Activated T-cell treated with anti-CD3 and anti-CD28 coated beads, Interleukin-2, amount 50 U/mL, for 48 hours (primary cell): ENCODE data around the gene RARRES1.

Source experiments
- DNase-seq, 2 experiments: peaks; one replicate each; pipeline ENCODE4 v3.0.0-alpha.2; 2020

The RARRES1 gene

DNA sequence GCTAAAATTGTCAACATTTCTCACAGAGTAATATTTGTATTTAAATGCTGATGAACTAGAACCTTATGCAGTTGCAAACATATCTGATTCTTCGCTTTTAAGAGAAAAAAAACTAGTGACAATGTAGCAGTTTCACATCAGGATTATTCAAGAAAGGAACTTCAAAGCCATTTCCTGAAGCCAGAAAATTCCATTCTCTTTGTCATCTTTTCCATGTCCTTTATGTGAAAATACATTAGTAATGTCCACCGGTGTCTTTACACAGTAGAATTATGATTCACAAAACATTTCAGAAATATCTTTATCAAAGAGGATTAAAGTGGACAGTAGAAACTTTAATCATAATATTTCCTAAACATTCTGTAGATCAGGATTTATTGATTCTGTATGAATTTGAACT is 47.1 kb downstream of the RARRES1 start:
- DNase-seq, result no peak

DNA sequence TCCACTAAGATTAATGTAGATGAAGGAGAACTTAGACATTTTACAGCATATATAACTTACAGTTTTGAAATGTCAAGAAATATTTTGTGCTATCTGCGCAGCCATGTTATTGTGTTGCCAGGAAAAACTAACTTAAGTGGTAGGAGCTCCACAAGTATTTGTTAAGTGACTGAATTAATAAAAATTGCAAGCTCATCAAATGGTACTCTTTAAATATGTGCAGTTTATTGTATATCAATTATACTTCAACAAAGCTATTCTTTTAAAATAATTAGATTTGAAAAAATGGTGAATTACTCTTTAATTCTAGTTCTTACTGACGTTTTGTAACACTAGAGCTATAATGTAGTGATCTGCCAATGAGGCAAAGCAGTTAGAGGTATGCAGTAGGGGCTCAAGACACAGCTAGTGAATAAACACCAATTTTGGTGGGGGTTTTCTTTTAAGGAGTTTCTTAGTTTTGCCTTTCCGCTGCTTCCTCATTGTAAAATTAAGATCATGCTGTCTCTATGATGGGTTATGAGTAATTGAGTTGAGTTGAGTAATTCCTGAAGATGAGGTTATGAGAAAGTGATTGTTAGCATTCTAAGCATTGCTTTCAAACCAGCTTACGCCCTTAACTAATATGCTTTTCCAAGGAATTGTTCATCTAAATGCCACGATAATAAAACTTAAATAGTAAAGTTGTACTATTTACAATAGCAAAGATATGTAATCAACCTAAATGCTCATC is 48.9 kb downstream of the RARRES1 start:
- DNase-seq, result no peak

DNA sequence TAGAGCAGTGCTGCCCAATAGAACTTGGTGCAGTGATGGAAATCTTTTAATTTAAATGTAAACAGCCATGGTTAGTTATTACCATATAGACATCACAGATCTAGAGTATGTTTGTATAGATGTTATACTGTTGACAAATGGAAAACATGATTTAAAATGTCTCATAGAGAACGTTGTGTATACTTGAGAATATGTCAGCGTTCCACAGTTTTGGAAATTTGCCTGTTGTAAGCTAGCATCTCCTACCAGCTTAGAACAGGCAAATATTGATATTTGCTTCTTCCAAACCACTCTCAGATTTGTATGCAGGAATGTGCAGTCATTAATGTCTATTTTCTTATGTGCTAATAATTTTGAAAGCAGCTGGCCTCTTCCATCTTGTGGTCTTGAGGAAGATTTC is 51.4 kb downstream of the RARRES1 start:
- DNase-seq, result no peak

DNA sequence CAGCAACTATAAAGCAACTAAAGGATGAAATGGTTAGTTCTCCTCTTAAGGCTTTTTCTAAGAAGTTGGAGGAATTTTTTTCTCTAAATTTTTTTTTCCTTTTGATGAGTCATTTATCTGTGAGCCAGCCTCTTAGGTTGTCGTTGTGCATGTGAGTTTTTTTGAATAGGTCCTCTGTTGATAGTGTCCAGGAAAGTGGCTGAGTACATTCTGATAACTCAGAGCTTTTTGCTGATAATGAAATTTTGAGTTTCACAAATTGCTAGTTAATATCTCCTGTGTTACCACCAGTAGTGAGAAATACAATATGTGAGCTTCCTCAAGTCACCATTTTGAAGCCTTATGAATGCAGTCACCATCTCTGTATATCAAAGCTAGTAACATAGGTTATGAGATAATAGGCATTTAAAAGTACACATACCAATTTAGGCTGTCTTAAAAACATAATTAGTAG is 52.7 kb downstream of the RARRES1 start:
- no peak for DNase-seq

DNA sequence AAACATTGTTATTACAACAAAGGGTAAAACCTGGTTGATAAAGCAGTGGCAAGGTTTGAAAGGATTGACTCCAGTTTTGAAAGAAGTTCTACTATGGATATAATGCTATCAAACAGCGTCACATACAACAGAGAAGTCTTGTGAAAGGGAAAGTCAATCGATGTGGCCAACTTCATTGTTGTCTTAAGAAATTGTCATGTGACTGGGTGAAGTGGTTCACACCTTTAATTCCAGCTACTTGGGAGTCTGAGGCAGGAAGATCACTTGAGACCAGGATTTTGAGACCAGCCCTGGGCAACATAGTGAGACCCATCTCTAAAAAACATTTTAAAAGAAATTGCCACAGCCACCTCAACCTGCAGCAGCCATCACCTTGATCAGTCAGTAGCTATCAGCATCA is 53.6 kb downstream of the RARRES1 start:
- no peak for DNase-seq

DNA sequence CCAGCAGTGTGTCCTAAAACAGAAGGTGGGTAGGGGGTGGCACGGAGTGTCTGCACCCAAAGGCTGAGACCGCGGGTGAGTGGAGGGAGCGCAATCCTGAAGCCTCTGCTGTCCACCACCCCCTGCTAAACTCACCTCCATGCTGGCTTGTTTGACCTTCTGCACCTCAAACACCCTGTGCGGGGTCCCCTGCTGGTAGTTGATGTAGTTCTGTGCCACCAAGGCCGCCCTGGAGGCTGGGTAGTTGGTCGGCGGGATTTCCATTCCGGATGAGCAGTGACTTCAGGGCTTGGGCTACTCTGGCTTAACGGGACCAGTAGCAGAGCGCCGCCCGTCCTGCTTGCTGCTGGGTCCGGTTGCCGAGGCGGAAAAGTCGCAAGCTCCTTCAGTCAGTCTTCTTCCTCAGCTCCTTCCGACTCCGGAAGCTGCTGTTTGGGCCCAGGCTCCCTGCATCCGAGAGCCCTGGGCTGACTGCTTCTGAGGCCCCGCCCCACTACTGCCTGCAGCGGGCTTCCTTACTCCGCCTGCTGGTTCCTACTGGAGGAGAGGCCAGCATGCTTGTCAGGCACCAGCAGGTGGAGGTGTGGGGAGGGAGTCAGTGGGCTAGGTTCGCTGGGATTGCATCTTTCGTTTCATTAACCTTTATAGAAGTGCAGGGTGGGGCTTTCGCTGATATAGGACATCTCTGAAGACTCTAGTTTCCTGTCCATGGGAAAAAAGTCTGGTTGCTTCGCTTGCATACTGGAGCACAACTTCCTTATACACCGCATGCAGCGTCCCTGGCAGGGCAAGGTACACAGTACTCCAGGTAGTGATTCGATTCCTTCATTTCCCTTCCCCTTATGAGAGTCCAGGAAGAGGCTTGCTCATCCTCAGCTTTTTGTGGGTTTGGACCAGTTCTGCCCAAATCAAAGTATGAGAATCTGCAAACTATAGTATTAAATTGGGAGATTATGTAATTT is 59.8 kb downstream of the RARRES1 start, which contains the start of gene LXN:
LXN (minus strand) TSS at position 434 of the 962 bp plus-strand sequence; CDS start at position 264, 170 bp downstream.
- DNase-seq, result peak; percentile 82 to 86

DNA sequence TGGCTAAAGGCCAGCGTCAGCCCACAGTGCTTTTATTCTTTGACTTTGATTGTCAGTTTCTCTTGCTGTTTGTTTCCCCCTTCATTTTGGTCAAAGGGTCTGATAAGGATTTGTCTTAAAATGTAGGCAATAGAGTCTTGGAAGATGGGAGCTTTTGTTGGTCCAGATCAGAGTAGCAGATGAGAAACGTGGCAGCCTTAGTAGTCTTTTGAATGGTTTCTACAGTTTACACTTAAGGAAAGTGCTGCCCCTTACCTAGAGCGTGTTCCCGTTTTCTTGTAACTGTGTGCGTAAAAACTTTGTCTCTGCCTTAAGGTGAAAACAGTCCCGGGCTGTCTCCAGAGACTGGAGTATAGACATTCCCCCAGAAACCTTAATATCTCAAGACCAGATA is 60.4 kb downstream of the RARRES1 start:
- DNase-seq, result no peak

DNA sequence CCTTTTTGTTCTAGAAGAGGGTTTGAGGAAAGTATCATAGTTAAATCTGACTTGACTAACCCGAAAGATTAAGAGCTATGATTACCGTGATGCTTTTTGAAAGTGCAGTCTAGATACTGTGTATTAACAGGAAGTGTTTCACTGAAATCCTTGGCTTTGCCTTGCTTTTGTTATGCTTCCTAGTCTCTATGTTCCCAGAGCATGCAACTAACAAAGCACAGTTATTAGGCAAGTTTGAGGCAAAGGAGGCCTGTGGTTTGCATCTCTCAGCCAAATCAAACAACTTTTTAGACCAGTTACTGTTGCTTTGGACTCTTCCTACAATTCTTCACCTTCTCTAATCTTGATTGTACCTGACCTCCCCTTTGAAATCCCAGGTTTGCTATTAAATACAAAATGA is 63.8 kb downstream of the RARRES1 start:
- DNase-seq, result no peak

DNA sequence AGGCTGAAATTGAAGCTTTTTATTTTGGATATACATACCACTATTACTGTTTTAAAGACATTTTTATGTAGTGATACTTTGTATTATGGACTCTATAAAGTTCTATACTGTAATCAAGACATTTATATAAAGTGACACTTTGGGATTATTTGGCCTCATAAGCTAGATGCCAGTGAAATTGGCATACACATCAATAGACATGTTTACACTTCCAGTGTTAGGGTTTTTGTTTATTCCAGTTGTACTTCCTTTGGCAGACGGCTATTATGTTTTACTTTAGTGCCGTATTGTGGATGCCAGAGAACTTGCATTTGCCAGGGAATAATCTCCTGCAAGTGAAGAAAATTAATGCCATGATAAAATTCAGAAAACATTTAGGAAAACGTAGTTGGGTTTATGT is 65.8 kb downstream of the RARRES1 start:
- DNase-seq, result no peak

DNA sequence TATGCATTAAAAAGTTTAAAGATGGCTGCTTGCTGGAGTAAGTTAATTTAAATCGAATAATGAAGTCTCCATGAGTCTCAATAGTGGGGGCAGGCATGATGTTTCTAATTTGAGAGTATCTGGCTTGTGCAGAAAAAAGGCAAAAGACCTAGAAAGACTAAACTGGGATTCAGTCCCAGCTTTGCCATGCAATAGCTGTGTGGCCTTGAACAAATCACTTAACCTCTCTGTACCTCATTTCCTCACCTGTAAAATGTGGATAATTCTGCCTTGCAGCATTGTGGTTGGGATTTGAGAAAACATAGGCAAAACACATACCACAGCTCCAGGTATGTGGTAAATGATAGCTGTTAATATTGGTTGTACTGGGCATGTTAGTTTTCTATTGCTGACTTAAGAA is 68.4 kb downstream of the RARRES1 start:
- no peak for DNase-seq

DNA sequence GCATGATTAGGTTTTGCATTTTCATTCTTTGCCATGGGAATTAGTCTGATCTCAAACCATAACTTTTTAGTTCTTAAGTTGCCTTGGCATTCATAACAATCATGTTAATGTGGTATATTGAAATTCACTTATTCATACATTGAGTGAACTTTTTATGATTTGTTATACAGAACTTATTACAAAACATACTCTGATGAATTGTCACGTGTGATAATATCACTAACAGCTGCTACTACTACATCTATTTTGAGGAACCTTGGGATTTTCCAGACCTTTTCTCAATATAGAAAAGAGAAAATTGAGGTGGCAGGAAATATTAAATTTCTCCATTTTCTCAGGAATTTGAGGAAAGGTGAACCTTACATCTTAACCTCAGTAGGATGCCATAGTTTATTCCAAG is 69.0 kb downstream of the RARRES1 start:
- no peak for DNase-seq

DNA sequence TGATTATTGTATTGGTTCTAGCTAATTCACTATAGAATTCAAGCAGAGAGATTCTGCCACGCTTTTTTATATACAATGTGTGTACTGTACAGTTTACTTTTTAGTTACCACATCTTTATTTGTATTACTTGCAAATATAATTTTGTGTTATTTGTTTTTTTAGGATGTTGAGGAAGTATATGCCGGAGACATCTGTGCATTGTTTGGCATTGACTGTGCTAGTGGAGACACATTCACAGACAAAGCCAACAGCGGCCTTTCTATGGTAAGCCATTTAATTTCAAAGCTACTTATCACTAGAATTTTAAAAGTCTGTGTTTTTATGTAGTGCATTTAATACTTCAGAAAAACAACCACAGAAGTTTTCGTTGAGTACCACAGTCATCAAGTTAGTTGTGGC is 71.5 kb downstream of the RARRES1 start:
- DNase-seq, result no peak

DNA sequence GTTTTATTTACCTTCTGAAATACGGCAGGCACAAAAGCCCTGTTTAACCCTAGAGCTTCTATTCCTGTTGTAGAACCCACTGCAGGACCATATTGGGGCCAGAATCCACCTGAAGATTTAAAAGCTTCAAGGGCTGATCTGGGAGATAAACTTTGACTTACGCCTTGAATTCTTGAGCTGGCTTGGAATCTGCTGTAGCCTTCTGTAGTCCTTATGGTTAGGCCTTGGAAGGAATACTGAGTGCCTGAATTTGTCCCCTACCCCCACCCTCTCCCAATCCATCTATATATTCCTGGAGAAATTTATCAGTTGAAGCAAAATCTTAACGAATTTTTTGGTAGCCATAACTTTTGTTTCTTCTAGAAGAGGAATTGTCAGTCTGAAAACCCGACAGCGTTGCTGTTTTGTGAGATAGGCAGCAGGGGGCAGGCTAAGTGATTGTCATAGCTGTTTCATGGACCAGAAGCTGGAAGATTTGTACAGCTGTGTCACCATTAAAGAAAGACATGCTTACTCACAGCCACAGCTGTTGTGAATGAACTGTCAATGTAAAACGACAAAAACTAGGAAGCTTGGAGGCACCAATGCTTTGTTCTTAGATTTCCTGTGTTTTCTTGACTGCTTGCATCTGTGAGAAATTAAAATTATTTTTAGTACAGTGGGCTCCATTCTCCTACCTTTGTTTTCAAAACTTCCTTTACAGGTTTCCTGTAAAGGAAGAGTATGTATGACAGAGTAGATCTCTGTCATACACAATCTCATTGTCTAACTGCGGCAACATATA is 72.6 kb downstream of the RARRES1 start:
- DNase-seq, result peak; percentile 49 to 64

DNA sequence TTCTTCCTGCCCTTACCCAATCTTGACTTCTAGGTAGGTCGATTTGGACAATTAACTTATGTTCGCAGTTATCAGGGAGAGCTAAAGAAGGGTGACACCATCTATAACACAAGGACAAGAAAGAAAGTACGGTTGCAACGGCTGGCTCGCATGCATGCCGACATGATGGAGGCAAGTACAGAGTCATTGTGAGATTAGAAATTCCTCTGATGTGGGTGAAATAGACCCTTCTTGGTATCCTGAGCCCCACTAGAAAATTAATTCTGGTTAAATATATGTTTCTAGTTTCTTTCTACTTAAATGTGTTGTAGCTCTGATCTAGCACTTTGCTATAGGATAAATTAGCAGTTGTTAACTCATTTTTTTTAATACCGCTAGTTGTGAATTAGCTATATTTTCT is 73.4 kb downstream of the RARRES1 start:
- DNase-seq, result no peak

DNA sequence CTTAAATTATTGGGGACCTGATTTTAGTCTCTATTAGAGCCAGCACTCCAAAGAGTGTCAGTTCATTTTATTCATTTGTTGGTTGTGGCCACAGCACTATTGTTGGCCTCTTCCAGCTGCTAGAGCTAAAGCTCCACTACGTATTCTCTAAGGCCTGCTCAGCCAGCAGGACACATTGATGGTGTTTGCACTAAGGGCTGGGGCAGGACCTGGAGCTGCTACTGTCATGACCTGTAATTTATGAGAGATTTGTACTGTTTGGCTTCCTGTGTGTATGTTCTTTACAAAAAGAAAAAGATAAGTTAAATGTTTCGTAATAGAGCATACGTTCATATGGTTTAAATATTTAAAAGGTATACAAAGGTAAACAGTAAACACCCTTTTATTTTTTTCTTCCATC is 79.8 kb downstream of the RARRES1 start:
- DNase-seq, result no peak

DNA sequence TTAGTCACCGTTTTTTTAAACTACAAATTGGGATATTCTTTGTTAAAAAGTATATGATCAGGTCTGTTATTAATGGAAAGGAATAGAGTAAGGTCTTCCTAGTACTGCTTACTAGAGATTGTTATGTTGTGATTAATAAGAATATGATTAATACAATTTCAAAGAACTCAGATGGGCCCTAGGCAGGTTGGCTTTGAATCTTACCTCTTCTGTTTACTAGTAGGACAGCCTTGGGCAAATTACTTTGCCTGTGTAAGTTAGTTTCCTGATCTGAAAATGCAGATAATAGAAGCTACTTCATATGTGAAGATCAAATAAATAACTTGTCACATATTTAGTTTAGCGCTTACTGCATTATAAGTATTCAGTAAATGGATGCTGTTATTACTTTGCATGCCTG is 81.1 kb downstream of the RARRES1 start:
- no peak for DNase-seq

DNA sequence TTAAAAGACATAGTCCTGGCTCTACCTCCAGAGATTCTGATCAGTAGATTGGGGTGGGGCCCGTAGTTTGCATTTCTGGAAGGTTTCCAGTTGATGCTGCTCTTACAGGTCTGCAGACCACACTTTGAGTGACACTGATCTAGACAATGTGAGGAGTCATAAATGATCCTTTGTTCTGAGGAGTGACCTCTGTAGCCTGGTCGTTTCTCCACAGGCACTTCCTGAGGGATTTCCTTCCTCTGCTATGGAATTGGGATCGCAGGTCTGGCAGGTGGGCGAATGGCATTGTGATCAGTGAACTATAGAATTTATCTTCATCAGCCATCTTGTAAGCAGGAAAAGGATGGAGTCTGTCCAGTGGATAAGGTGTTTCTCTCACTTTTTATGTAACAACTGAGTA is 82.5 kb downstream of the RARRES1 start:
- no peak for DNase-seq
